ENCODE results near the gene KRTAP5-3. TPM values are rescaled to one million over a fixed set of nuclear protein-coding genes. Genes with fewer than 3 reads are reported as not detected.
"Not testable (repeated sequence)": the region's sequence is repeated elsewhere in the genome, so short reads cannot be mapped to it uniquely, and the experiment has no call there.

KRTAP5-3 gene
- total and polyA plus RNA-seq, 2 of the 8 experiments (the other 6 are each of a cell fraction or from before 2014, with no cell fraction given): not detected

DNA sequence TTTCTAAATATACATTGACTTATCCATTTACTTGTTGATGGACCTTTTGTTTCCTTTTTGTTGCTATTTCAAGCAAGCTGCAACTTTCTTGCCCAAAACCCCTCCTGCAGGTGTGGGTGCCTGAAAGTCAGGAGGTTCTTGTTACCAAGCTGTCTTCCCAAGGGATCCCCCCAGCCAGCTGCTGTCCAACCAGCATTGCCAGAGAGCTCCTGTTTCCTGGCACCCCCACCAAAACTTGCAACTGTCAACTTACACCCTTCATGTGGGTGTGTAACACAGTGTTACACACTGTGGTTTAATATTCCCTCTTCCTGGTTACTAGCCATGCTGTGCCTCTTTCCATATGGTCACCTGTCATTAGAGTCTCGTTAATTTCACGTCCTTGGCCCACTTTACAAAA lies 21.6 kb downstream of the KRTAP5-3 start (continued):
- TF ChIP-seq SP4 (IDR thresholded peaks at IDR 0.05; ENCODE audit: low read length) (no peak), SIRT6 (IDR thresholded peaks at IDR 0.05; ENCODE audit: low read length) (no peak), HDAC6 (IDR thresholded peaks at IDR 0.05; ENCODE audit: low read depth, low read length) (no peak), TBP (IDR thresholded peaks at IDR 0.05; ENCODE audit: low read depth, low read length) (no peak), TAF1 (IDR thresholded peaks at IDR 0.05; ENCODE audit: low read depth, low read length) (no peak), EP300 (IDR thresholded peaks at IDR 0.05; ENCODE audit: borderline replicate concordance in 1 of 2, low read depth in 2 of 2, low read length in 2 of 2) (no peak)

DNA sequence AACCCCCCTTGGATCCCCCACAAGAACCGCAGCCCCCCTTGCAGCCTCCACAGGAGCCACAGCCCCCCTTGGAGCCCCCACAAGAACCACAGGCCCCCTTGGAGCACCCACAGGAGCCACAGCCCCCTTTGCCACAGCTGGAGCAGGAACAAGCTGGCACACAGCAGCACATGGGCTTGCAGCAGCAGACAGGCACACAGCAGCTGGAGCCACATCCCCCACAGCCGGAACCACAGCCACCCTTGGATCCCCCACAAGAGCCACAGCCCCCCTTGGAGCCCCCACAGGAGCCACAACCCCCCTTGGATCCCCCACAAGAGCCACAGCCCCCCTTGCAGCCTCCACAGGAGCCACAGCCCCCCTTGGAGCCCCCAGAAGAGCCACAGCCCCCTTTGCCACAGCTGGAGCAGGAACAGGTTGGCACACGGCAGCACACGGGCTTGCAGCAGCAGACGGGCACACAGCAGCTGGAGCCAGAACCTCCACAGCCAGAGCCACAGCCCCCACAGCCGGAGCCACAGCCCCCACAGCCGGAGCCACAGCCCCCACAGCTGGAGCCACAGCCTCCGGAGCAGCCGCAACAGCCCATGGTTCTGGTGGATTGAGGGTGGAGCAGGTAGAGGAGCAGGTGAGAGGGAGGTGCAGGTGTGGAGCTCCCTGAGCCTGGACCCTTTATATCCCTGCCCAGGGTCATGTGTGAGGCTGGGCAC lies 23.4 kb downstream of the KRTAP5-3 start, which contains the start of gene KRTAP5-1:
Gene KRTAP5-1 (minus strand): TSS at position 623 of the 710 bp plus-strand sequence. CDS start 34 bp downstream, at position 589.
- H3K79me2 ChIP-seq (ENCODE audit: control insufficient read depth in 1 of 2, insufficient read depth in 2 of 2, low read length in 2 of 2); H3K4me1 ChIP-seq (replicated peaks in 1 of 4; ENCODE audit: control insufficient read depth in 3 of 4, insufficient read depth in 4 of 4, low read length in 3 of 4); H2AFZ ChIP-seq (ENCODE audit: low read length); H3K79me1 ChIP-seq (ENCODE audit: low read depth, low read length); H2AK5ac ChIP-seq (ENCODE audit: low read depth, low read length); H3K27ac ChIP-seq (ENCODE audit: low read depth, low read length); H3K23ac ChIP-seq (ENCODE audit: insufficient read length); H3K27me3 ChIP-seq (replicated peaks in 1 of 4; ENCODE audit: control insufficient read depth in 3 of 4, extremely low read depth in 1 of 4, insufficient read depth in 3 of 4, low read length in 3 of 4); H3K56ac ChIP-seq (replicated peaks; ENCODE audit: insufficient read length, low read depth, low read length); H2BK15ac ChIP-seq (ENCODE audit: low read length); H3K14ac ChIP-seq (ENCODE audit: insufficient read length); H4K5ac ChIP-seq (ENCODE audit: insufficient read length, low read depth, low read length); H4K91ac ChIP-seq (replicated peaks; ENCODE audit: insufficient read length, low read length); FAIRE-seq; H2BK12ac ChIP-seq (ENCODE audit: low read depth, low read length); H4K20me1 ChIP-seq (replicated peaks in 1 of 2; ENCODE audit: control insufficient read depth in 1 of 2, insufficient read depth in 2 of 2, low read length in 2 of 2); H3K4me3 ChIP-seq (ENCODE audit: extremely low read depth in 1 of 4, insufficient read depth in 2 of 4, low read depth in 3 of 4, low read length in 4 of 4); H3K36me3 ChIP-seq (ENCODE audit: control insufficient read depth in 2 of 4, insufficient read depth in 4 of 4, low read length in 3 of 4); H3K4ac ChIP-seq (replicated peaks; ENCODE audit: insufficient read length, low read depth, low read length); H3K9me3 ChIP-seq (ENCODE audit: insufficient read depth in 2 of 2, low read depth in 1 of 2, low read length in 1 of 2); H3K18ac ChIP-seq (ENCODE audit: extremely low read depth, low read length); H3K4me2 ChIP-seq (ENCODE audit: insufficient read depth in 1 of 2, low read depth in 2 of 2, low read length in 2 of 2); H2BK120ac ChIP-seq (replicated peaks; ENCODE audit: low read depth, low read length); H2BK5ac ChIP-seq (ENCODE audit: low read depth, low read length); DNase-seq (ENCODE audit: low read depth in 1 of 2, low spot score in 2 of 2); H3K23me2 ChIP-seq (ENCODE audit: low read depth, low read length); H2BK20ac ChIP-seq (ENCODE audit: low read length); H3K9ac ChIP-seq (replicated peaks in 1 of 4; ENCODE audit: extremely low read depth in 1 of 4, low read depth in 3 of 4, low read length in 3 of 4); H4K8ac ChIP-seq (ENCODE audit: extremely low read depth, insufficient read depth, low read length): not testable (repeated sequence)
- CTCF ChIA-PET (ENCODE audit: partially characterized antibody): interaction anchor here (0.5 to 1.3 kb wide), 4 partner anchors 9 to 571 kb away, joined by 3 to 5 read pairs (median 4); no protein-coding TSS in a partner anchor
- POLR2A ChIA-PET (ENCODE audit: partially characterized antibody): interaction anchor here (0.7 kb wide), 1 partner anchor 26 kb away, joined by 3 read pairs; no protein-coding TSS in a partner anchor
- WGBS, 2 experiments (ENCODE audit: extremely low coverage in 1 of 2, insufficient coverage in 1 of 2, insufficient read length in 1 of 2, insufficient replicate concordance in 2 of 2, low coverage in 1 of 2, low lambda C conversion rate in 2 of 2, missing lambda C conversion rate in 1 of 2): 89% methylated on average over 6 of the region's 9 CpGs; no CpG with 5 or more reads in 1 of the 2 experiments

All from H1 (cell line).